Measurements from ENCODE around the gene WNT16. TPM values are rescaled to one million over a fixed set of nuclear protein-coding genes. Genes with fewer than 3 reads are reported as not detected.
"Not testable (repeated sequence)": the region's sequence is repeated elsewhere in the genome, so short reads cannot be mapped to it uniquely, and the experiment has no call there.

Gene WNT16
- total RNA-seq, 2 experiments from 2014 or later, result not detected

- CTCF ChIA-PET, result no interaction called here
- DNase-seq, result no peak
- Mint-ChIP-seq H3K36me3 (ENCODE audit: low read depth) (no peaks in the 10 kb centered on the region), H3K4me3 (no peak overlapping the region), H3K4me1 (no peaks in the 10 kb centered on the region), H3K9me3 (no peaks in the 10 kb centered on the region), H3K27ac (no peak overlapping the region), H3K27me3 (peaks cover 5% of the 10 kb centered on the region)
- POLR2A ChIA-PET, result no interaction called here
Measured at GRCh38 chr7:121298831-121299239, 30.0 kb upstream of the WNT16 start.

DNA sequence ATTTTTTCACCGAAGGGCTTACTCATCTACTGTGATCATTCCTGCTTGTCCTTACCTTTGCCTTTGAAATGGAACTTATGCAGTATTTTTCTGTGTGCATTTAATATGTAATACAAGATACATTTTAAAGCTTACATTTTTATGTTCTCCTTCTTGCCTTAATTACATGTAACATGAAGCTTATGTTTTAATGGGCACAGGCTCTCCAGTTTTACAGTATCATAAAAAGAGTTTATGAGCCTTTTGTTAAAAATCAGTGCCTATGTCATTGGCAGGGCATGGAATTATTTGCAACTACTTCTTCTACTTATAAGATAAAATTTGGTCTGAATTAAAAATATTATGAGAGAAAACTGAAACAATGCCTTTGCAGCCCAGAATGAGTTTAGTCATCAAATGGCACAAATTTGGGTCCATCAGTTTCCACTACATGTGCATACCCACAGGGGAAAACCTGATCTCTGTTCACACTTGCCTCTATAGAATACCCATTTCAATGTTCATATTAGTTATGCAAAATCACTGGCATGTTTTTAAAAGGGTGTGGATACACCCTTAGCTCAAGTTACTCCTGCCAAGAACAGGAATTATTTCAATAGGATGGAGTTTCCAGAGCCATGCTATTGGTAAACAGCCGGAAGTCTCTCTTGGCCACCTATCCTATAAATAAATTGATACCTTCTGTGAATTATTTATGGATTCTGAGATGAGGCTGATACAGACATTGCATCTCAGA, 27.9 kb upstream of the WNT16 start:
- no peak for DNase-seq
- ChIA-PET CTCF (no interaction called here), POLR2A (no interaction called here)
- Mint-ChIP-seq H3K4me3 (no peak overlapping the region), H3K27ac (no peak overlapping the region), H3K4me1 (no peaks in the 10 kb centered on the region), H3K9me3 (no peaks in the 10 kb centered on the region), H3K36me3 (ENCODE audit: low read depth) (no peaks in the 10 kb centered on the region), H3K27me3 (peaks cover 7% of the 10 kb centered on the region)

DNA sequence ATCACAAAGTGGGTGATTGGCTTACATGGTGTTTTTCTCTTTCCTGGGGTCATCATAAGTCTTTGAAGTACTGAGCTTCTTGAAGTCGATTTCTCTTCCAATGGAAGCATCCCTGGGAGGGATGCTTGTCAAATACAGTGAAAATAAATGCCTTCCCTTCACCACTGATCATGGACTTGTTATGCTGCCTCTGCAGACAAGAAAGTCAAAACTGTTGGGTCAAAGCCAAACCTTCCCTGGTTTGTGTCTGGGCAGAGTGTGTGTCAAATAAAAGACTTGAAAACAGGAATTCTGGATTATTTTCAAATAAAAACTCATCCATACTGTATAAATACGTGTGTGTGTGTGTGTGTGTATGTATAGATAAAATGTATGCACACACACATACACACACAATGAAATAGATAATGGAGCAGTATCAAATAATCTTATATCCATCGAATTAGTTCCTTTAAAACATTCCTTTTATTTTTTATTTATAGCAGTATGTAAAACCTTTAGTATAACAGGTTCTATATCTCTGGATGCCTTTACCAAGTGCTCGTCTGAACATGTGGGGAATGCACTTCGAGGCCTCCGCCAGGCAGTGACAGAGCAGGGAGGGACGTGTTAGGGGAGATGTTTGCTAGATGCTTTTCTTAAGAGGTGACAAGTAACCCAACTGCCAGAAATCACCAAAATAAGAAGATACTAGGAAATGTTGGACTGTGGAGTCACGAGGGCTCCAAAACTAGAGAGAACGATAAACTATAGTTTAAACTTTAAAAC, 27.2 kb upstream of the WNT16 start:
- Mint-ChIP-seq H3K27me3 (peaks cover 11% of the 10 kb centered on the region), H3K27ac (no peak overlapping the region), H3K4me3 (no peak overlapping the region), H3K36me3 (ENCODE audit: low read depth) (no peaks in the 10 kb centered on the region), H3K4me1 (no peaks in the 10 kb centered on the region), H3K9me3 (no peaks in the 10 kb centered on the region)
- CTCF ChIA-PET, result no interaction called here
- DNase-seq, result no peak
- POLR2A ChIA-PET, result no interaction called here

DNA sequence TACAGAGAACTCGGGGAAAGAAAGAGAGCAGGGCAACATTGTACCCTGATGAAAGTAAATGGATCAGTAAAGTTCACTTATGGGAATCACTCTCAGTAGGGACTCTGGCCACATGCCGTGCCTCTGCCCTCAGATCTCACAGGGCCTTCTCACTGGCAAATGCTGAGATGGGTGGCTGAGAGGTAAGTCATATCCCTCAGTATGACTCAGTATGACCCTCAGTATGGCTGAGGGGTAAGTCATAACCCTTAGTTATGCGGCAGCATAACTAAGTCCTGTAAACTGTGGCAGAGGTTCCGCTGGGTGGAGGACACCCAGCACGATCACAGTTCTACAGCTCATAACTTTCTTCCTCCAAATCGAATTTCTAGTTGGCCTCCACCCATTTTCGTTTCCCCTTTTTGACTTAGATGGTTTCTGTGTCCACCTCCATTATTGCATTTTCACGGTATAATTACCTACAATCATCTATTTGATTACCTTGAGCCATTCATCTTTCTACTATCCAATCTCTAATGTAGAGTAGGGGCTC, 26.5 kb upstream of the WNT16 start:
- peaks cover 11% of the 10 kb centered on the region for H3K27me3 Mint-ChIP-seq
- no peak overlapping the region for H3K27ac Mint-ChIP-seq
- no peak for DNase-seq
- H3K4me3 Mint-ChIP-seq, result no peak overlapping the region
- POLR2A ChIA-PET, result no interaction called here
- H3K9me3 Mint-ChIP-seq, result no peaks in the 10 kb centered on the region
- H3K36me3 Mint-ChIP-seq (ENCODE audit: low read depth), result no peaks in the 10 kb centered on the region
- H3K4me1 Mint-ChIP-seq, result no peaks in the 10 kb centered on the region
- CTCF ChIA-PET, result no interaction called here

DNA sequence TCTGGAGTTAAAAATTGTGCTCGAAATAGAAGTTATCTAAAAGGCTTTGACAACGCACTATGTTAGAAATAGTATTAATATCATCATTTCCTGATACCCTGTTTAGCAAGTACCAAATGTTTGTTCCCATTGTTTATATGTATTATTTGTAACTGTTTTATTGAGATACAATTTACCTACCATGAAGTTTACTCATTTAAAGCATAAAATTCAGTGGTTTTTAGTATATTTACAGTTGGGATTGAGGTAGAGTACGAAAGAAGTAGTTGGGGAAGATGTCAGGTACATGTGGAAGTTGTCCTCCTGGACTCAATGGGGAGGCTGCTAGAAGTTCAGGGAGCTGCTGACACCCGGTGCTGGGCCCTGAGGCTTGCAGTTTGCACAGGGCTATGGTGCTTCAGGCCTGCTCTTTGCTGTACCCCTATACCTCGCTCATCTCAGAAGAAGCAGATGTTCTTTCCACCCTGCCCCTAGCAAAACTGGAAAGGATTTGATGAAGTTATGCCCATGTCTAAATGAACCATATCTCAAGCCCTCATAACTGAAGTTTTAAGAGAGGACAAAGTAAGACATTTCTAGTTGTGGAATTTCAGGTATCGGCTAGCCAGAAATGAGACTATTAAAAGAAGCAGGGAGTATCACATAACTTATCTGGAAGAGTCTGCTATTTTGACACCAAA, 25.2 kb upstream of the WNT16 start:
- H3K36me3 Mint-ChIP-seq (ENCODE audit: low read depth), result no peaks in the 10 kb centered on the region
- DNase-seq, result no peak
- no peaks in the 10 kb centered on the region for H3K4me1 Mint-ChIP-seq
- H3K27ac Mint-ChIP-seq, result no peak overlapping the region
- peaks cover 11% of the 10 kb centered on the region for H3K27me3 Mint-ChIP-seq
- no peaks in the 10 kb centered on the region for H3K9me3 Mint-ChIP-seq
- CTCF ChIA-PET, result no interaction called here
- POLR2A ChIA-PET, result no interaction called here
- H3K4me3 Mint-ChIP-seq, result no peak overlapping the region

DNA sequence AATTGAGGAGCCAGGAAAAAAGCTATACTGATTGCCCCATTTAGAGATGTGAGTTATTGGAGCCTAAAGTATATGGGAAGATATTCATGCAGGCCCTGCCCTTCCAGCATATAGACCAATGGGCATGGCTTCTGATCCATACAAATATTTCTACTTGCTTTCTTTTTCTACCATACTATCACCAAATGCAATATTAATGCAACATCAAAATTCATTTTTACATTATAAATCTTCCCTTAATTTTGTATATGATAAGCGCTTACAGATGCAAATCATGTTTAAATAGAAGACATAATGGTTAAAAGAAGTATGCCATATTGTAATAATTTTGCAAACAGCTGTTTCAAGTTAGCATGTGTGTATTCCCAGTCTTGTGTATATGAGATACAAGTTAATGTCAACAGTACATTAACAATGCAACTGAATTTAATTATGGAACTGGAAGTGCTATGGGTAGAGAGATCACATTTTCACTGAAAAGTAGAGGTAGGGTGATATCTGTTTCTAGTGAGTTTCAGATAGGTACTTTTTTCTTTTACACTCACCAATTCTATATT, 24.6 kb upstream of the WNT16 start:
- Mint-ChIP-seq H3K9me3 (no peaks in the 10 kb centered on the region), H3K4me1 (no peaks in the 10 kb centered on the region), H3K27ac (no peak overlapping the region), H3K36me3 (ENCODE audit: low read depth) (no peaks in the 10 kb centered on the region), H3K4me3 (no peak overlapping the region), H3K27me3 (peaks cover 9% of the 10 kb centered on the region)
- ChIA-PET CTCF (interaction anchor here (1.0 kb wide), 1 partner anchor 63 kb away, joined by 3 read pairs; no protein-coding TSS in a partner anchor), POLR2A (no interaction called here)
- DNase-seq, result no peak

DNA sequence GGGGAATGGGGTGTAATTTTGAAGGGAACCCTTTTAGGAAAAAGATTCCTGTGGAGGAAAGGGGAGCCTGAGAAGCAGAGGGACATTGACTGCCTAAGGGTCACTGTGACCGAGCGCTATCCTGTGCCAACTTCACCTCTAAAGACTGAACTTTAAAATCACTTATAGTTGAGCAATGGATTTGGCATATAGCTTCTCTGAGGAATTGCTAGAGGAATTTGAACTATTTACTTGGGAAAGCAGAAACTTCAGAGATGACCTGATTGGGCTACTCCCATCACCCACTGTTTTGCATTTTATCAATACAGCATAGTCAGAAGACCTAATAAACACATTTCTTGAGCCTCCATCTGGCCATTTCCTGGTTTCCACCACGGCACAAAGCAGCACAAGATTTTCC, 23.7 kb upstream of the WNT16 start:
- Mint-ChIP-seq H3K4me3 (no peak overlapping the region), H3K27ac (no peak overlapping the region), H3K36me3 (ENCODE audit: low read depth) (no peaks in the 10 kb centered on the region), H3K27me3 (peaks cover 14% of the 10 kb centered on the region), H3K9me3 (no peaks in the 10 kb centered on the region), H3K4me1 (no peaks in the 10 kb centered on the region)
- ChIA-PET CTCF (interaction anchor here (1.0 kb wide), 1 partner anchor 62 kb away, joined by 3 read pairs; no protein-coding TSS in a partner anchor), POLR2A (no interaction called here)
- no peak for DNase-seq

DNA sequence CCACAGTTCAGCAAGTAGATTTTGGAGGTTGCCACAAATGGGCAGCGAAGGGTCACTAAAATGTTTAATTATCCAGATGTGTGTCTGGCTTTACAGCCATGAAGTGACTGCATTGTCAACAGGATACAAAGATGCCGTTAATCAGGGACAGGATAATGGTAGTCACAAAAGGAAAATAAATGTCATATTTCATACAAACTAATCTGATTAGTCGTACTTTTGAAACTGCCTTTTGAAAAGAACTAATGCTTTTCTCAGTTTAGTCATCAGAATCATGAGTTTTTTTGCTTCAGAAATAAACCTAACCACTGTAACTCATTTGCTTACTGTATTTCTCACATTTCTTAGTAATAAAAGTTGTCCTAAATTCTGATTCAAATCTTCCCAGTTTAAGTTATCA, 22.2 kb upstream of the WNT16 start:
- Mint-ChIP-seq H3K27me3 (peaks cover 18% of the 10 kb centered on the region), H3K4me1 (no peaks in the 10 kb centered on the region), H3K36me3 (ENCODE audit: low read depth) (no peaks in the 10 kb centered on the region), H3K9me3 (no peaks in the 10 kb centered on the region), H3K4me3 (no peak overlapping the region), H3K27ac (no peak overlapping the region)
- ChIA-PET CTCF (interaction anchor here (0.6 kb wide), 1 partner anchor 35 kb away, joined by 5 read pairs; no protein-coding TSS in a partner anchor), POLR2A (no interaction called here)
- no peak for DNase-seq

GRCh38 chr7:121307021-121307574, 21.7 kb upstream of the WNT16 start:
- DNase-seq, result no peak
- Mint-ChIP-seq H3K4me1 (no peaks in the 10 kb centered on the region), H3K9me3 (no peaks in the 10 kb centered on the region), H3K27me3 (peaks cover 18% of the 10 kb centered on the region), H3K36me3 (ENCODE audit: low read depth) (no peaks in the 10 kb centered on the region), H3K4me3 (no peak overlapping the region), H3K27ac (no peak overlapping the region)
- CTCF ChIA-PET, result interaction anchor here (0.6 kb wide), 1 partner anchor 35 kb away, joined by 5 read pairs; no protein-coding TSS in a partner anchor
- POLR2A ChIA-PET, result no interaction called here

- CTCF ChIA-PET, result no interaction called here
- DNase-seq, result no peak
- POLR2A ChIA-PET, result no interaction called here
- H3K9me3 Mint-ChIP-seq, result no peaks in the 10 kb centered on the region
- no peaks in the 10 kb centered on the region for H3K4me1 Mint-ChIP-seq
- no peaks in the 10 kb centered on the region for H3K36me3 Mint-ChIP-seq (ENCODE audit: low read depth)
- H3K27ac Mint-ChIP-seq, result no peak overlapping the region
- peaks cover 12% of the 10 kb centered on the region for H3K27me3 Mint-ChIP-seq
- no peak overlapping the region for H3K4me3 Mint-ChIP-seq
Measured at GRCh38 chr7:121313220-121313792, 15.5 kb upstream of the WNT16 start.

- ChIA-PET CTCF (no interaction called here), POLR2A (no interaction called here)
- no peaks in the 10 kb centered on the region for H3K36me3 Mint-ChIP-seq (ENCODE audit: low read depth)
- H3K9me3 Mint-ChIP-seq, result no peaks in the 10 kb centered on the region
- H3K4me3 Mint-ChIP-seq, result no peak overlapping the region
- H3K27ac Mint-ChIP-seq, result no peak overlapping the region
- H3K4me1 Mint-ChIP-seq, result no peaks in the 10 kb centered on the region
- DNase-seq, result no peak
- peaks cover 12% of the 10 kb centered on the region for H3K27me3 Mint-ChIP-seq
Measured at GRCh38 chr7:121313793-121314676, 14.8 kb upstream of the WNT16 start.

DNA sequence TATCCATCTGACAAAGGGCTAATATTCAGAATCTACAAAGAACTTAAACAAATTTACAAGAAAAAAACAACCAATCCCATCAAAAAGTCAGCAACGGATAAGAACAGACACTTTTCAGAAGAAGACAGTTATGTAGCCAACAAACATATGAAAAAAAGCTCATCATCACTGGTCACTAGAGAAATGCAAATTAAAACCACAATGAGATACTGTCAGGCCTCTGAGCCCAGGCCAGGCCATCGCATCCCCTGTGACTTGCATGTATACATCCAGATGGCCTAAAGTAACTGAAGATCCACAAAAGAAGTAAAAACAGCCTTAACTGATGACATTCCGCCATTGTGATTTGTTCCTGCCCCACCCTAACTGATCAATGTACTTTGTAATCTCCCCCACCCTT, 13.6 kb upstream of the WNT16 start:
- H3K4me1 Mint-ChIP-seq; H3K9me3 Mint-ChIP-seq; POLR2A ChIA-PET; DNase-seq; H3K36me3 Mint-ChIP-seq (ENCODE audit: low read depth); CTCF ChIA-PET; H3K27me3 Mint-ChIP-seq; H3K27ac Mint-ChIP-seq; H3K4me3 Mint-ChIP-seq: not testable (repeated sequence)

Measured in activated CD4-positive, alpha-beta memory T cell treated with anti-CD3 and anti-CD28 coated beads, Interleukin-2, amount 10 ng/mL, durations not matched to agents 7 days and 5 days (primary cell).